Measurements from ENCODE around the gene ZRANB3.
"Not testable (repeated sequence)": the region's sequence is repeated elsewhere in the genome, so short reads cannot be mapped to it uniquely, and the experiment has no call there.

The ZRANB3 gene

GRCh38 chr2:135530313-135531230 is at the start of gene ZRANB3:
Gene ZRANB3 (minus strand): TSS chr2:135531218.
- peak; percentile 95 for DNase-seq

- no peak for DNase-seq
Measured at GRCh38 chr2:135573620-135574019, 42.6 kb upstream of the ZRANB3 start.

GRCh38 chr2:135570884-135571283 is 39.9 kb upstream of the ZRANB3 start:
- DNase-seq: no peak

GRCh38 chr2:135563793-135564192 is 32.8 kb upstream of the ZRANB3 start:
- no peak for DNase-seq

GRCh38 chr2:135561925-135562324 is 30.9 kb upstream of the ZRANB3 start:
- DNase-seq: no peak

- no peak for DNase-seq
Measured at GRCh38 chr2:135557530-135557929, 26.5 kb upstream of the ZRANB3 start.

- no peak for DNase-seq
Measured at GRCh38 chr2:135555311-135555710, 24.3 kb upstream of the ZRANB3 start.

GRCh38 chr2:135552887-135553286 is 21.9 kb upstream of the ZRANB3 start:
- DNase-seq: no peak

GRCh38 chr2:135551356-135551755 is 20.3 kb upstream of the ZRANB3 start:
- no peak for DNase-seq

GRCh38 chr2:135547311-135547710 is 16.3 kb upstream of the ZRANB3 start:
- no peak for DNase-seq

GRCh38 chr2:135546436-135546835 is 15.4 kb upstream of the ZRANB3 start:
- DNase-seq: no peak

- DNase-seq: not testable (repeated sequence)
Measured at GRCh38 chr2:135533545-135533944, 2.5 kb upstream of the ZRANB3 start.

GRCh38 chr2:135532581-135532980 is 1.6 kb upstream of the ZRANB3 start:
- no peak for DNase-seq

- DNase-seq: peak; percentile 97
Measured at GRCh38 chr2:135531231-135532197, 496 bp upstream of the ZRANB3 start, which contains the start of gene R3HDM1. Gene R3HDM1 (plus strand): TSS chr2:135531484. CDS start chr2:135604846, 73,362 bp downstream.

- DNase-seq: no peak
Measured at GRCh38 chr2:135528006-135528405, 3.0 kb downstream of the ZRANB3 start.

GRCh38 chr2:135525786-135526185 is 5.2 kb downstream of the ZRANB3 start:
- no peak for DNase-seq

- DNase-seq: no peak
Measured at GRCh38 chr2:135512099-135512498, 18.9 kb downstream of the ZRANB3 start.

GRCh38 chr2:135510577-135510976 is 20.4 kb downstream of the ZRANB3 start:
- DNase-seq: no peak

GRCh38 chr2:135504811-135505210 is 26.2 kb downstream of the ZRANB3 start:
- DNase-seq: no peak

GRCh38 chr2:135498588-135498987 is 32.4 kb downstream of the ZRANB3 start:
- not testable (repeated sequence) for DNase-seq

GRCh38 chr2:135494917-135495316 is 36.1 kb downstream of the ZRANB3 start:
- DNase-seq: no peak

- DNase-seq: no peak
Measured at GRCh38 chr2:135494503-135494902, 36.5 kb downstream of the ZRANB3 start.

GRCh38 chr2:135490376-135490775 is 40.6 kb downstream of the ZRANB3 start:
- no peak for DNase-seq

Data from CD4-positive, alpha-beta T cell treated with Interleukin-15 for 1 hour (primary cell).